GM12864 (cell line): ENCODE results near the gene TRIM15.

Experiments
- DNase-seq: peaks from one replicate; pipeline ENCODE4 v3.0.0-alpha.2; 2011; ENCODE audit warnings: low read depth
- H3K4me3 ChIP-seq: 2 replicates; pipeline ENCODE4 v1.5.1; 2011; ENCODE audit warnings: mild to moderate bottlenecking, low read depth, low read length, control low read depth
- TF ChIP-seq, protein P1 (sequence below): IDR thresholded peaks from 2 replicates; pipeline ENCODE4 v1.5.1; 2011; ENCODE audit warnings: low read depth, mild to moderate bottlenecking, moderate library complexity, low read length, control low read depth, inconsistent platforms; ENCODE audit errors: missing control alignments

TRIM15 gene

DNA sequence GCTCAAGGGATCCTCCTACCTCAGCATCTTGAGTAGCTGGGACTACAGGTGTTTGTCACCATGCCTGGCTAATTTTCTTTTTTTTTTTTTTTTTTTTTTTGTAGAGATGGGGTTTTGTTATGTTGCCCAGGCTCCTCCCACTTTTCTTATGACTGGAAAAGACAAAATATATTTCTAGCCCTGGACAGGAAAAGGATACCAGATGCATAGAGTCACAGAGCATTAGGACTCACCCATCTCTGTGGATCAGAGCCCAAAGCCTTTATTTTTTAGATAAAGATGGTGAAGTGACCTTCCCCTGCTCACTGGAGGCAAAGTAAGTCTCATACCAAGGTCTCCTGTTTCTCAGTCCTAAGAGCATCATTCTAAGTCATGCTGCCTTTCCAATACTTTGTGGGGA is 5.8 kb upstream of the TRIM15 start:
- DNase-seq, result no peak
- no peak overlapping the region for H3K4me3 ChIP-seq
- TF ChIP-seq, protein P1, sequence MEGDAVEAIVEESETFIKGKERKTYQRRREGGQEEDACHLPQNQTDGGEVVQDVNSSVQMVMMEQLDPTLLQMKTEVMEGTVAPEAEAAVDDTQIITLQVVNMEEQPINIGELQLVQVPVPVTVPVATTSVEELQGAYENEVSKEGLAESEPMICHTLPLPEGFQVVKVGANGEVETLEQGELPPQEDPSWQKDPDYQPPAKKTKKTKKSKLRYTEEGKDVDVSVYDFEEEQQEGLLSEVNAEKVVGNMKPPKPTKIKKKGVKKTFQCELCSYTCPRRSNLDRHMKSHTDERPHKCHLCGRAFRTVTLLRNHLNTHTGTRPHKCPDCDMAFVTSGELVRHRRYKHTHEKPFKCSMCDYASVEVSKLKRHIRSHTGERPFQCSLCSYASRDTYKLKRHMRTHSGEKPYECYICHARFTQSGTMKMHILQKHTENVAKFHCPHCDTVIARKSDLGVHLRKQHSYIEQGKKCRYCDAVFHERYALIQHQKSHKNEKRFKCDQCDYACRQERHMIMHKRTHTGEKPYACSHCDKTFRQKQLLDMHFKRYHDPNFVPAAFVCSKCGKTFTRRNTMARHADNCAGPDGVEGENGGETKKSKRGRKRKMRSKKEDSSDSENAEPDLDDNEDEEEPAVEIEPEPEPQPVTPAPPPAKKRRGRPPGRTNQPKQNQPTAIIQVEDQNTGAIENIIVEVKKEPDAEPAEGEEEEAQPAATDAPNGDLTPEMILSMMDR, result no peak

DNA sequence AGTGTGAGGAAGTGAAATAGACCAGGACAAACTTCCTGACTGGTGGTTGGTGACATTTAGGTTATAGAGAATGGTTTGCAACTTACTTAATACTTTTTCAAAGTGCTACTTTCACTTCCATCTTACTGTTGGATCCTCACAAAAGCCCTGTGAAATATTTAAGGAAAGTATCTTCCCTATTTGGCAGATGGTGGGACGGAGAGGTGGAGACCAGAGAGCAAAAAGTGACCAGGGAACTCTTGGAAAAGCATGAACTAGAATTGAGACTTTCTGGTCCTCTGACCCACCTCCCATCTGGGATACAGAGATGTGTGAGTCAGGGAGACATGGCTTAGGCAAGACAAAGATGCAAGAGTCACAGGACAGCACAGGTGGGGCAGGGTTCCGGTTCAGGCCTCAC is 5.3 kb upstream of the TRIM15 start:
- H3K4me3 ChIP-seq, result no peak overlapping the region
- no peak for DNase-seq
- TF ChIP-seq, protein P1, result no peak

DNA sequence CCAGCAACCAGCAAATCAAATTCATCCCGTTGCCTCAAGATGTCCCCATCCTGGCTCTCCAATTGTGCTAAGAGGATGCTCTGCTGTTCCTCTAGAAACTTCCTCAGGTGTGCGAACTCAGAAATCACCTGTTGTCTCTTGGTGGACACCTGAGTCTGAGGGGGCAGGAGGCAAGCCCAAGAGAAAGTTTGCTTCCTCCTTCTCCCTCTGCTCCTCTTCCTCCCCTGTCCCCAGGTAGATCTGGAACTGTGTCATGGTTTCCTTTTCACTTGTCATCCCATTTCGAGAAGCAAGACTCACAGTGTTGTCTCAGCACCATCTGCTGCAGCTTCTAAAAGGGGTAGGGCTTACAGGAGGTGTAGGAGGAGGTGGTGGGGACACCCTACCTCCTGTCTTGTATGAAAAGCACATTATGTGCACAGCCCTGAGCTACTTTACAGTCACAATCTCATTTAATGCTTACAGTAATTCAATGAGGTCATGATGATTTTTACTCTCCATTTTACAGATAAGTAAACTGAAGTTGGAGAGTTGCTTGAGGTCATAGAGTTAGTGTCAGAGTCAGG is 4.8 kb upstream of the TRIM15 start:
- no peak overlapping the region for H3K4me3 ChIP-seq
- TF ChIP-seq, protein P1, result no peak
- no peak for DNase-seq

DNA sequence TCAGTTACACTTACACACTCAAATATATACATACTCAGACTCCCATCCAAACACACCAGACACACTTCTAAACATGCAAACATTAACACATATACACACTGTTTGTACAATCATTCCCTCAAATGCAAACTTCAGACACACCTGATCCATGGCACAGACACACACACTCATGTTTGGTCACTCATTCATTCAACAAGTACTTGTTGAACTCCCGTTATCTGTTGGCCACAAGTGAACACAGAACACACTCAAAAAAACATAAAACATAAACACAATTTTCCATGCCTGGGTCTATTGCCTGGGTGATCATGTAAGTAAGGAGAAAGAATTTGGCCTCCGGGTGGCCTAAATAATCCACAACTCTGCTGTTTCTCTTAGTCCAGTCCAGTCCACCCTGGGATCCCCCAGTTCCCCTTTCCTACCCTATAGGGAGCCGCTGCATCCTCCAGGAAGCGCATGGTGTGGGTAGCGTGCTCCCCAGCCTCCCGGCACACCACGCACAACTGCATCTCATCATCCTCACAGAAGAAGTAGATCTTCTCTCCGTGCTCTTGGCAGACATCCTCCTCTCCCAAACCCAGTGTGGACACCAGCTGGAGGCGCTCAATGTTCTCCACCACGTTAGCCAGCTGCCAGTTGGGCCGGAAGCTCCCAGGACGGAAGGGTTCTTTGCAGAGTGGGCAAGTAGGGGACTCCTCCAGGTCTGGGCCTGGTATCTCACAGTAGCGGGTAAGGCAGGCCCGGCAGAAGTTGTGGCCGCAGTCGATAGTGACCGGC is 3.1 kb upstream of the TRIM15 start:
- DNase-seq, result no peak
- TF ChIP-seq, protein P1, result no peak
- H3K4me3 ChIP-seq, result no peak overlapping the region

DNA sequence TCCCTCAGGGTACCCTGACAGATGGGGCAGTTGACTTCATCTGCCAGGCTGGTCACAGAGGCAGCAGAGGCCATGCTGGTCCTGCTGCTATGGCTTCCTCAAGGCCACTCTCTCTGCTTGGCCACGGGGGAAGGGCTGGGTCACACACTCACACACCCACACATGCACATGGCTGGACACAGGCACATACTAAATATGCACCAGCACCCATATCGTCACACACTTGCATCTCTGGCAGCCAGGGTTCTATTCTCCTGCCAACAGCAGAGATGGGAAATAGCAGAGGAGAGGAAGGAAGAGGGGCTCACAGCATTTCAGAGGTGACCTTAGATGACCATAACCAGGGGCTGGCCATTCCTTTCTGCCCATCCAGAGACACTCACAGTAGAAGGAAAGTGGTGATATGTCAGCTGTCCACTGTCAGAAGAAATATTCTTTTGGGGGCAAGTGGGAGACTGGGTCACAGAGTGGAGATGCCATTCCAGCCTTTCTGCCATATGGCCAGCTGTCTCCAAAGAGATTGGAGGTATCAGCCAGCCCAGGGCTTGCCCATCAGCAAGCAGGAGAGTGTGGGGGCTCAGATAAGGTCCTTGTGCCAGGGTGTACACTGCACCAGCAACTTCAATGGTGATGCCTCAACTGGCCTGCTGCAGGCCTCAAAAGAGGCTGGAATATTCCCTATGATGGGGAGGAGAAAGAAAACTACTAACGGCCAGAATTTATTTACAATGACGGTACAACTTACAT is 2.4 kb upstream of the TRIM15 start, which contains the start of gene TRIM10:
TRIM10 (minus strand) TSS at position 427 of the 747 bp plus-strand sequence; CDS start at position 74, 353 bp downstream.
- TF ChIP-seq, protein P1, result no peak
- no peak for DNase-seq

DNA sequence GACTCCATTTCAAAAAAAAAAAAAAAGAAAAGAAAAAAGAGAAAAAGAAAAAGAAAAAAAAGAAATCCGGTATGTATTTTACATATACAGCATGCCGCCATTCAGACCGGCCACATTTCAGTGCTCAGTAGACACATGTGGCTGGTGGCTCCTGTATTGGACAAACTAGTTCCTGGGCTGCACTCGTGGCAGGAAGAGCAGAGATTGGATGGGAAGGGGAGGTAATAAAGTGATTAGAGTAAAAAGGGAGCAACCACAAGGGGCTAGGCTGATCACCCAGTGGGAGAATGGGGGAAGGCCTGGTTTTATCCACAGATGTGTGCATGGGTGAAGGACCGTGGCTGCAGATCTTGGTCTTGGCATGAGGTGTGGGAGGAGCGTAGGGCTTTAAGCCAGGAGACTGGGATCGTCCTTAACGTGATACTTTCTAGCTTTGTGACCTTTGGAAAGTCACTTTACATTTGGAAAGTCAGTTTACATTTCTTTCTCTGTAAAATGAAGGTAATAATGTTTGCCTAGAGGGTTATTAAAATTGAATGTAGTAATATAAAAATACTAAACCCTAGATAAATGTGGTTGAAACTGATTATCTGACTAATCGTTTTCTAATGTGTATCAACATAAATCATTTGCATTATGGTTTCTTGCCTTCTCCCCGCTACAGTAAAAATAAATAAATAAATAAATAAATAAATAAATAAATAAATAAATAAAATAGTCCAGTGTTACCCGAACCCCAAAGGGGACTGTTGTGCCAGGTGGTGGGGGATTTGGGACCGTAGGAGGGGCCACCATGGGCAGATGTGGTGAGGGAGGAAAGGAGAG is 869 bp upstream of the TRIM15 start:
- H3K4me3 ChIP-seq, result no peak overlapping the region
- DNase-seq, result no peak
- TF ChIP-seq, protein P1, result no peak

More for the DNA sequence above, 2.4 kb upstream of the TRIM15 start, which contains the start of gene TRIM10:
- no peak within 1 kb of the TSS for H3K4me3 ChIP-seq
